Activated CD4-positive, CD25-positive, alpha-beta regulatory T cell treated with anti-CD3 and anti-CD28 coated beads, Interleukin-2, amount 50 U/mL, for 16 hours (primary cell): Measurements from ENCODE around the gene ADD3.
"Not testable (repeated sequence)": the region's sequence is repeated elsewhere in the genome, so short reads cannot be mapped to it uniquely, and the experiment has no call there.

Experiments used
- DNase-seq: peaks from one replicate; pipeline ENCODE4 v3.0.0-alpha.2; 2020; ENCODE audit warnings: low read depth, low spot score

Gene ADD3

GRCh38 chr10:110101464-110102144 is 93.8 kb downstream of the ADD3 start:
- no peak for DNase-seq

DNA sequence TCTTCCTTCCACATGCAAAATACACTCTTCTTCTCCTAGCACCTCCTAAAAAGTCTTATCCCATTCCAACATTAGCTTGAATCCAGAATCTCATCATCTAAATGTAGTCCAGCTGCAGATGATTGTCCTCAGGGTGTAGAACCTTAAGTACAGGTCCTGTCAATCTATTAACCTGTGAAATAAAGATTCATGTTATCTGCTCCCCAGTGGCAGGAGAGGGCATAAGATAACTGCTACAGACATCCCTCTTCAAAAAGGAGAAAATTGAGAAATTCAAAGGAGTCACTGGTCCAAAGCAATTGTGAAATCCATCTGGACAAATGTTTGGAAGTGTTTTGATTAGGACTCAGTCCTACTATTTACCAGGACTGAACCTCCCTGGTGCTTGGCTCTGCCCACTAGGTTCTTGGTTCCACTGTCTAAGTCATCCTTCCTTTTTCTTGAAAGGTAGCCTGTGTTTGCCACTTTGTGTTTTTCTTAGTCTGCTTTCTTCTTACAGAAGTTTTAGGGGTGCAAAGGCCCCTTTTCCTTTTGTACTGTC is 96.2 kb downstream of the ADD3 start:
- DNase-seq, result no peak

- DNase-seq, result no peak
Measured at GRCh38 chr10:110105873-110106272, 98.1 kb downstream of the ADD3 start.

- DNase-seq, result no peak
Measured at GRCh38 chr10:110107430-110107829, 99.6 kb downstream of the ADD3 start.

DNA sequence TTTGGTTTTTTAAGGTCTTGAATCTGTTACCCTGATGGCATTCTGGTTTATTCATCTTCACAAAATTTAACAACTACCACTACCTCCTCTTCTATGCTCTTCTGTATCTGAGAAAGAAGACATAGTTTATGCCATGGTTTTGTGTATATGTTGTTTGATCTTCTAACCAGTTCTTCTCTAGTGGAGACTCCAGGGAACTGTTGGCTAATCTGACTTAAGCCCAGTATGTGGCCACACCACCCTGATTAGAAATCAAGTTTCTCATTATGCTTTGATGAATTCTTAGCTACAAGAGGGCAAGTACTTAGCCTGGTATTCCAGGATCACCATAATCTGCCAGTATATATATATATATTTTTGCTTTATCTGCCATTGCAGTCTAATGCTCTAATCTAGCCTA is 100.1 kb downstream of the ADD3 start:
- no peak for DNase-seq

DNA sequence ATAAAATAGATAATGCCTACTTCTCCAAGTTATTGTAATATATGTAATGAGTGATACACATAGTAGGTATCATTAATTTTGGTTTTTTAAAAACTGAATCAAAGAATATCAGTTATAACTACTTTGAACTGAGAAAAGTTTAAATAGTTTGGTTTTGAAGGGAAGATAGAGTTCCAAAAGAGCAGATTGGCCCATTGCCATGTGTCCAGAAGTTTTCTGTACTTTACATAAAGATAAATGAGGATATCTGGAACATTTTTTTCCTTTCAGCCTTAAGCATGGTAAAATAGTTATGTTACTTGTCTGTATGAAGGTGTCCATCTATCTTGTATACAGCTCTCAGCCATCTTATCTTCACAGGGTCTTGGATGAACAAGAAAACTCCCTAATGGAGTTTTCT is 101.7 kb downstream of the ADD3 start:
- DNase-seq, result no peak

GRCh38 chr10:110110338-110110737 is 102.6 kb downstream of the ADD3 start:
- no peak for DNase-seq

DNA sequence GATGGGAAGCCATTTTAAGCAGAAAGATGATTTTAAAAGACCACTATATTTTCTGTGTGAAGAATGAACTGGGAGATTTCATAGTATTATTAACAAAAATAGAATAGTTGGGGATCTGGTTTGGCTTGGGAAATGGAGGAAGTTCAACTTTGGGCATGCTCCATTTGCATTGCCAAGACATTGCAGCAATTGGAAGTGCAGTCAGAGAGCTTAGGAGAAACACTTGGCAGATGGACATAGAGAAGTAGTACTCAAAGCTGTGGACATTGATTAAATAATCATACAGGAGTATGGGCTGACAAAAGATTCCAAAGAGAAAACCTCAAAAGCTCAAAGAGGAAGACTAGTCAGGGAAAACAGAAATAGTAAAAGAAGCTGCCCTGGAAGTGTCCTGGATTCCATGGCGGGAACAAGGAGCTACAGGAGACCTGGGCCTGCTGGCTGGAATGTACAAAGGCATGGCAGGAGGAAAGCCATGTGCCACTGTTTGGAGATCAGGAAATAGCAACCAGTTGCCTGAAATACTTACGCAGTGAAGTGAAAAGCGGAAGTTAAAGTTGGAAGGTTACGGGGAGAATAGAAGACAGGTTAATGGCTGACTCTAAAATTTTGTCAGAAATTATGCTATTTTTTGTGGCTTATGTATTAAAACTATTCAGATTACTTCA is 106.0 kb downstream of the ADD3 start:
- no peak for DNase-seq

DNA sequence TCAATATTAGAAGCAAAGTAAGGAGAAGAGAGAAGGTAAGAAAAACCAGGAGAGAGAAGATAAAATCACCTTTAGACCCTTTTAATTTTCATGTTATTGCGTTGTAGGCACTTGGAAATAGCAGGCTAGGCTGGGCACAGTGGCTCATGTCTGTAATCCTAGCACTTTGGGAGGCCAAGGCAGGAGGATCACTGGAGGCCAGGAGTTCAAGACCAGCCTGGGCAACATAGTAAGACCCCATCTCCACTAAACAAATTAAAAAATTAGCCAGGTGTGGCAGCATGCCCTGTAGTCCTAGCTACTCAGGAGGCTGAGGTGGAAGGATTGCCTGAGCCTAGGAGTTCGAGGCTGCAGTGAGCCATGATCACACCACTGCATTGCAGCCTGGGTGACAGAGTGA is 106.9 kb downstream of the ADD3 start:
- not testable (repeated sequence) for DNase-seq

- no peak for DNase-seq
Measured at GRCh38 chr10:110115784-110116520, 108.2 kb downstream of the ADD3 start.

GRCh38 chr10:110118891-110119621 is 111.3 kb downstream of the ADD3 start:
- no peak for DNase-seq

DNA sequence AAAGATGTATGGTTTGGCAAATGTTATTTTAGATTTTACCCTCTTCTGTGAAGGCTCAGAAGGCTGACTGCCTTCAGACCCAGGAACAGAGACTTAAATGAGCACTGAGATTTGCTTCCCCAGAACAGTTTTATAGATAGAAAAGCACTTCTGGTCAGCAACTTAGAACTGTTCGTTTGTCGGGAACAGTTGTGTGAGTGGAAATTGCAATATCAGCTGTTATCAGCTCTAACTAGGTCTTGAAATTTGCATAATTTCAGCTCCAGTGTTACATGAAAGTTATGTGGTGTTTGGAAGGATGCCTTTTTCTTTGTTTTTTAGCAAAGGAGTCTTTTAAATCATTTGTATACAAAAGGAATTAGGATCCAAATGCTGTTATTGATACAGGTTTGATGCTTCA is 115.8 kb downstream of the ADD3 start:
- no peak for DNase-seq

DNA sequence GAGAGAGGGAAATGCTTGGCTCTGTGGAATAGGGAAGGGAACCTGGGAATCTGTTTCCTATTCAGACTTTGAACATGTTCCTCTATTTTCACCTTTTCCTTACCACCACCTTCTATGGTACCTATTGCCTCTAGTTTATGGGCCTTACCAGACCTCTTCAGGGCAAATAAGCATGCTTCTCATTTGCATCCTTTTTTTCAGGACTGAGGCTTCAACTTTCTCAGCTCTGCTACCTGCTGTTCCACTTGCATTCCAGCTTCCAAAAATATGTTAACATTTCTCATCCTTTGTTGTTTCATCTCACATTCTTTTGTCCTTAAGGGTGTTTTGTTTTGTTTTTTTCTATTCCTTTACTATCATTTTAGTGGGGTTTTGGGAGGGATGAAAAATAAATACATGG is 121.7 kb downstream of the ADD3 start:
- DNase-seq, result no peak

- no peak for DNase-seq
Measured at GRCh38 chr10:110134917-110135316, 127.1 kb downstream of the ADD3 start.

DNA sequence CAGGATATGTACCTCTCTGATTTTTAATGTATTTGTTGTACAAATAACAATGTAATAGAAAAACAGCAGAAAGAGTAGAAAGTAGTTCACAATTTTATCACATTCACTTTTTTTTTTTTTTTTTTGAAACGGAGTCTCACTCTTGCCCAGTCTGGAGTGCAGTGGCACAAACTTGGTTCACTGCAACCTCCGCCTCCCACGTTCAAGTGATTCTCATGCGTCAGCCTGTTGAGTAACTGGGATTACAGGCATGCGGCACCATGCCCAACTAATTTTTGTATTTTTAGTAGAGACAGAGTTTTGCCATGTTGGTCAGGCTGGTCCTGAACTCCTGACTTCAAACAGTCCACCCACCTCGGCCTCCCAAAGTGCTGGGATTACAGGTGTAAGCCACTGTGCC is 128.1 kb downstream of the ADD3 start:
- DNase-seq, result not testable (repeated sequence)

- no peak for DNase-seq
Measured at GRCh38 chr10:110137142-110137545, 129.4 kb downstream of the ADD3 start.

GRCh38 chr10:110138197-110138812 is 130.5 kb downstream of the ADD3 start:
- DNase-seq, result no peak

DNA sequence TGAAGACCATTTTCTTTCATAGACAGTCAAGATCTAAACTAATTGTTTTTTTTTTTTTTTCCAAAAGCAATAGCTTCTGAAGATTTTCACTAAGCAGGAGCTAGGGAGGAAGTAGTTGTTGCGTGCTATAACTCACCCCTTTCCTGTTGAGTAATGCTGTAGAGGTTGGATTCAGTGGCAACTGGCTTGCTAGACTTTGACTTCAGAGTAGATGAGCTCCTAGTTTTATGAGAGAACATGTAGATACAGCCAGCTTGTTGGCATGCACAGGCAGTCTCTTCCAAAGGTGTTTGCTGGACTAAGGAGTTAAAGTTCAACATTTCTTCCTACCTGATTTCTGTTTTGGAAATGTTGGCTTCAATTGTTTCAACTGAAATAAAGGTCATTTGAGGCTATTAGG is 133.4 kb downstream of the ADD3 start:
- no peak for DNase-seq

DNA sequence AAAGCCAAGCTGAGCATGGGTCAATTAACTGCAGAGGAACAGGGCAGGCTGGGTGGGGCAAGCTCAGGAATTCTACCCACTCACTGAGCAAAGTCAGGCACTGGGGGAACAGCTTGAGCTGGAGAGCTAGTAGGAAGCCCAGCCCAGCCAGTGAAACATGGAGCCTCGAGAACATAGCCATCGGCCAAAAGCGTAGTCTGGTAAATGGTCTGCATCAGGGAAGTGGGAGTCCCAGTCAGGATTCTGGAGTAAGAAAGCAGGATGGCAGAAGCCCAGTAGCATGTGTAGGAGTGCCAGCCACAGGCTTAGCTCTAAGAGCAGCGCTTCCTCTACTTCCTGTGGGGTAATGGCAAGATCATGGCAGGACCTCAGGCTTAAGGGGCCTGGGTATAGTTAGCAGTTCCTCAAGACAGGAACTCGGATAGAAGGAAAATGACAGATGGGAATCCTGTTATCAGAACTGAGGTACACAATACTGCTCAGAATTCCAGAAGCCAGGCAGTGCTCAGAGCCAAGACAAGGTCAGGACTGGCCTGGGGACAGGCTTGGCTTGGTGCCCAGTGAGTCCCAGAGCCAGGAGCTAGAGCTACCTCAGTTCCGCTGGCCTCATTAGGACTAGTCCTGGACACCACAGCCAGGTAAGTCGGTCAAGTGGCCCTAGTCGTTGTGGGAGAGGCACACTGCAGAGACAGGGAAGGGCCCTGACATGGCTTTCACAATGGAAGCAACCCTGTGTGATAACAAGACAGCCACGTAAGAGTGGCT is 134.3 kb downstream of the ADD3 start:
- no peak for DNase-seq

DNA sequence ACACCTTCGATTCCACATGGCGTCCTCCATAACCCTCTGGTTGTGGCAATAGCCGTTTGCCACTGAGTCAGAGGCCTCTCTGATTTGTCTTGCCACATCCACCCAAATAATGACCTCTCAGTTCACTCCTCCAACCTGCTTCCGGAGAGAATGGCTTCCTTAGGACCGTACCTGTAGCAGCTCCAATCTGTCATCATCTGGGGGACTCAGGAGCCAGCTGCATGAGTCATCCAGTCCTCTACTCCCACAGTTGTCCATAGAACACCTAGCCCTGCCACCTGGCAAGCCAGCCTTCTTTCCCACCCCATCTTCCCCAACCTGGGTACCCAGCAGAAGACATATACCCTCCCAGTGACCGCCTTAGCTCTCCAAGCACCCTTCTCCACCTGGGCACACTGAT is 135.2 kb downstream of the ADD3 start:
- DNase-seq, result no peak

DNA sequence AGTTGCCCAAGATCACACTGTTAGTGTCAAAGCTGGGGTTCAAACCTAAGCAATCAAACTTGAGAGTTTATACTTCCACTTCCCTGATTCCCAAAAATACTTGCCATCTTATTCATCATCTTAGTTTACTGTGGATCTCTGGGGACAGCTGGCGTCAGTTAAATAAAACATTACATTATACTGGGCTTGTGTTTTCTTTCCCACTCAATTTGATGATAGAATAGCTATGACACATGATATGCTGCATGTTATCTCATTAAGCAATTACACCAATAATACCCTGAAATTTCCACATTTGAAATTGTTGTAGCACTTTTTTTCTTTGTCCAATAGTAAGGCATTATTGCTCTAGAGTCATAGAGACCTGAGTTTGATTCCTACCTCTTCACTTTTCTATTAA is 136.7 kb downstream of the ADD3 start:
- DNase-seq, result no peak
